Measurements from ENCODE around the gene APP. TPM values are rescaled to one million over a fixed set of nuclear protein-coding genes. Genes with fewer than 3 reads are reported as not detected.
A peak's percentile ranks its signal among the peaks of the same experiment; 100 is the strongest.
"Not testable (repeated sequence)": the region's sequence is repeated elsewhere in the genome, so short reads cannot be mapped to it uniquely, and the experiment has no call there.

APP gene
- total RNA-seq, 1 experiment from 2014 or later: 401 TPM

- no peak for DNase-seq (ENCODE audit: low read depth)
These were observed 6.3 kb downstream of the APP start for GRCh38 chr21:26164311-26164710.

DNA sequence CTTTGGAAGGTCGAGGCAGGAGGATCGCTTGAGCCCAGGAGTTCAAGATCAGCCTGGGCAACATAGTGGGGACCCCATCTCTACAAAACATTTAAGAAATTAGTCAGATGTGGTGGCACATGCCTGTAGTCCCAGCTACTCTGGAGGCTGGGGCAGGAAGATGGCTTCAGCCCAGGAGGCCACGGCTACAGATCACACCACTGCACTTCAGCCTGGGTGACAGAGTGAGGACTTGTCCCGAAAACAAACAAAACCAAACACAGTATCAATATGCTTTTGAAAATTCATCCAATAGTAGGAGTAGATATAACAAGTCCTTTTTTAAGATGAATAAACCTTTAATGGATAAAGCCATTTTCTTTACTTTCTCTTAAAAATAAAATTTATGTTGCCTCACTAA is 8.5 kb downstream of the APP start:
- DNase-seq (ENCODE audit: low read depth): no peak

GRCh38 chr21:26159869-26160268 is 10.7 kb downstream of the APP start:
- DNase-seq (ENCODE audit: low read depth): peak; percentile 36

DNA sequence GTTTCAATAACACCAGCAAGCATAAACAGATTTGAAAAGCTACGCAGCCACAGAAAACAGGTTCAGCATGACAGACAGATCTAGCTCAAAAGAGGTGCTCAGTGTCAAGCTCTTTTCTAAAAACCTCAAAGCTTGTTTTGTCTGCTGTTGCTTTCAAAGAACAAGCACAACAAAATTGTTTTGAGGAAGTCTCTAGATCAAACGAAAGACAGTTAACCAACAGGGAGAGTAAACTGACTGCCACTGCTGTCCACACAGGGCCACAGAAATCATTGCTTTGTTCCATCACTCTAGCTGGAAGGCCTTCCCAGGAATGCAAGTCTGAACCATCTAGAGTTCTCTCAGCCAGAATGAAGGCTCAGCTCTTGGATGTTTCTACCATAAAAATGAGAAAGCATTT is 12.8 kb downstream of the APP start:
- DNase-seq (ENCODE audit: low read depth): no peak

DNA sequence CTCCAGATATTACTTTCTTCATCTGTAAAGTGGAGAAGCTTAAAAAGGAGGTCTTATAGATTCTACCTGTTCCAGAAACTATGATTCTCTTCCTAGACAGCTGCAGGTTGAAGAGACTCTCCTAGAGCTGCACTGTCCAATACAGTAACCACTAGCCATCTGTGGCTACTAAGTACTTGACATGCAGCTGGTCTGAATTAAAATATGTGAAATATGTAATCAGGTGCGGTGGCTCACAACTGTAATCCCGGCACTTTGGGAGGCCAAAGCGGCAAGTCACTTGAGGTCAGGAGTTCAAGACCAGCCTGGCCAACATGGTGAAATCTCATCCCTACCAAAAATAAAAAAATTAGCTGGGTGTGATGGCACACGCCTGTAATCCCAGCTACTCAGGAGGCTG is 15.8 kb downstream of the APP start:
- no peak for DNase-seq (ENCODE audit: low read depth)

DNA sequence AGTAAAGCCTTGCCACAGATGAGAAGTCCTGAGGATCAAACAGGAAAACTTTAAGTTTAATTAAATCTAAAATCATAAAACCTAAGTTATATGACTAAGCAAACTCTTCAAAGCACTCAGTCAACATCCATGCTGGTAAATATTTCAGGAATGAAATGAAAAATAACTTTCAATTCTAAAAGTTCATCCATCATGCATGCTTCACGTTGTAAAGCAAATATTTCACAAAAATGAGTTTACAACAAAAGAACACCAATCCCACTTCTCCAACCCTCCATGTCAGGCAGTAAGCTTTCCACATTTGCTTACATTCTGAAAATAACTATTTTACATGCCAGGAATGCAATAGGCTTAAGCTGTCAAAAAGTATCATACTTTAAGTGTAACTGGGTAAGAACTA is 16.8 kb downstream of the APP start:
- DNase-seq (ENCODE audit: low read depth): no peak

DNA sequence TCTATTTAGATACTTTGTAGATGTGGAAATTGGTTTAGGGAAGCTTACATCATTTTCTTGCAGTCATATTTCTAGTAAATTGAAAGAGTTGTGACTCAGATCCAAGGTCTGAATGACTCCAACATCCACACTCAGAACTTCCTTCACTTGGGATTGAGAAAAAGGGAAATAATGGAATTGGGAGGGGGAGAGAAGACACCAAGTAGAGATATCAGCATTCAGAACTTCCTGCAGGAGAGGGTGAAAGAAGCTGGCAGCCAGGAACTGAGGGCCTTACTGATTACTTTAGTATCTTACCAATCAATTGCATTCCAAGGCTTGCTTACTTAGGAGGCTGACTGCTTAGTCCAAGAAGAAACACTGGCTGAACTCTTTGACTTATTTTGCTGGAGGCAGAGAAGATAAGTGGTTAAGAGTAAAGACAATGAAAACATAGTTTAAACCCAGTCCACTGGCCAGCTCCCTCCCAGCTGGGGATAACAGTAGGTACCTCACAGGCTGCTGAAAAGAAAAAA is 21.7 kb downstream of the APP start:
- DNase-seq (ENCODE audit: low read depth): peak; percentile 69

- peak; percentile 79 for DNase-seq (ENCODE audit: low read depth)
These were observed 22.3 kb downstream of the APP start for GRCh38 chr21:26148071-26148839.

DNA sequence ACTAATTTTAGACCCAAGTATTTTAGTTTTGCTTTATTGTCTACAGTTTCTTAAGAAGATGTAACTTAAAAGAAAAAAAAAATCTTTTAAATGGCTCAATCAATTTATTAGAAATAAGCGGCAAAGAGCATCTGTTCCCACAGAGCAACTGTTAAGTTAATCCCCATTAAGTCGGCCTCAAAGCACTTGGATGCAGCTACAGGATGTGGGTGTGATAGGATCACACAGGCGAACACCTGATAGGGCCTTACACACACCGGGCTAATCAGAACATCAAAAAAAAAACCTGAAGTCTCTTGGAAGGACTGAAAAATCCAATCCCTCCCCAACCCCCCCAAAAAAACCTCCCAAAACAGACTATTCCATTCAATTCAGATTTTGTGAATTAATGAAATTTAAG is 23.0 kb downstream of the APP start:
- no peak for DNase-seq (ENCODE audit: low read depth)

DNA sequence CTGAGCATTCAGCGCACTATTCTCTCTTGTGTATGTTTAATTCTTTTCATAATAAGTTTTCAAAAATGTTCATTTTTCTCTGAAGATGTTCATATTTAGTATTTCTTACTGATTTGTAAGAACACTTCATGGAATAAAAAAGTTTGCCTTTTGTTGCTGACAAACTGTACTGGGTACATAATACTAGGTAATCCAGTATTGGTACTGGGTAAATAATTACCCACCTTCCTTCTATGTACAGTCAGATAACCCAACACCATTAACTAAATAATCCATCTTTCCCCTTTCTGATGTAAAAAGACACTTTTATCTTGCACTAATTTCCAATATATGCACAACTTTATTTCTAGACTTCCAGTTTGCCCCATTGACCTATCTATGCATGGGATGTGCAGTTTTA is 23.9 kb downstream of the APP start:
- no peak for DNase-seq (ENCODE audit: low read depth)

- peak; percentile 19 for DNase-seq (ENCODE audit: low read depth)
These were observed 26.5 kb downstream of the APP start for GRCh38 chr21:26144031-26144430.

DNA sequence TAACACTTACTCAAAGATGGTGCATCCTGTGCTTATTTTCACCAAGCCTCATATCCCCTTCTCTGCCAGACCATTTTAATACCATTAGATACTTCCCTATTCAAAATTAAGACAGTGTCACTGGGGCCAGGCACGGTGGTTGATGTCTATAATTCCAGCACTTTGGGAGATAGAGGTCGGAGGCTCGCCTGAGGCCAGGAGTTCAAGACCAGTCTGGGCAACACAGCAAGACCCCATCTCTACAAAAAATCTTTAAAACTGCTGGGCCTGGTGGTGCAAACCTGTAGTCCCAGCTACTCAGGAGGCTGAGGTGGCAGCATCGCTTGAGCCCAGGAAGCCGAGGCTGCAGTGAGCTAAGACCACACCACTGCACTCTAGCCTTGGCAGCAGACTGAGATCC is 28.2 kb downstream of the APP start:
- no peak for DNase-seq (ENCODE audit: low read depth)

GRCh38 chr21:26140926-26141325 is 29.6 kb downstream of the APP start:
- no peak for DNase-seq (ENCODE audit: low read depth)

DNA sequence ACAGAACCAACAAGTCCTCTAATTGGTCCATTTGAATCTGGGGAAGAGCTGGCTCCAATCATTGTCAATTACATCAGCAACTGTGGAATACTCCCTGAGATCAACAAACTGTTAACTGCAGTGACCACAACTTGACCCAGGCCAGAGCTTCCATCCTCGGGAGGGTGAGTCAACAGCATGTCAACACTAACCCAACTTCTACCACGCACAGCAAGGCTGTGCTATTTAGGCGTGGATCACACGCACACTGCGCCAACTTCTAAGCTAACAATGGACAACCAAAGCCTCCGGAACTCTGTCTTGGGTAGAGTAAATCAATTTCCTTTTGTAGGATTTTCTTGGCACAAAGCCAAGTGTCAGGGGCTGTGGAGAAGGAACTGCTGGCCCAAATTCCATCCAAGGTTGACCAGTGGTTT is 30.4 kb downstream of the APP start:
- DNase-seq (ENCODE audit: low read depth): peak; percentile 99

GRCh38 chr21:26138615-26139257 is 31.8 kb downstream of the APP start:
- no peak for DNase-seq (ENCODE audit: low read depth)

GRCh38 chr21:26137379-26138060 is 33.0 kb downstream of the APP start:
- peak; percentile 47 for DNase-seq (ENCODE audit: low read depth)

DNA sequence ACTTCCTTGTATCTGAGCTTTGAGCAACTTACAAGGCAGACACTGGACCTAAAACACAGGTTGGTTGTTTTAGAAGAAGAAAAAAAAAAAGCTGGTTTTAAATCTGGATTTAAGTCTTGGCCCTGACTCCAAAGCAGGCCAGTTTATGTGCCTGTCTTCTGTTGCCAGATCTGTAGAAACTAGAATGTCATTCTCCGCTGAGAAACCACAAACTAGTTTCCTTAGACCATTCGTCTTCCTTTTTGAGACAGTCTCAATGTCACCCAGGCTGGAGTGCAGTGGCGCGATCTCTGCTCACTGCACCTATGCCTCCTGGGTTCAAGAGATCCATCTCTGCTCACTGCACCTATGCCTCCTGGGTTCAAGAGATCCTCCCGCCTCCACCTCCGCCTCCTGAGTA is 33.9 kb downstream of the APP start:
- DNase-seq (ENCODE audit: low read depth): peak; percentile 54

- no peak for DNase-seq (ENCODE audit: low read depth)
These were observed 35.0 kb downstream of the APP start for GRCh38 chr21:26135520-26135919.

DNA sequence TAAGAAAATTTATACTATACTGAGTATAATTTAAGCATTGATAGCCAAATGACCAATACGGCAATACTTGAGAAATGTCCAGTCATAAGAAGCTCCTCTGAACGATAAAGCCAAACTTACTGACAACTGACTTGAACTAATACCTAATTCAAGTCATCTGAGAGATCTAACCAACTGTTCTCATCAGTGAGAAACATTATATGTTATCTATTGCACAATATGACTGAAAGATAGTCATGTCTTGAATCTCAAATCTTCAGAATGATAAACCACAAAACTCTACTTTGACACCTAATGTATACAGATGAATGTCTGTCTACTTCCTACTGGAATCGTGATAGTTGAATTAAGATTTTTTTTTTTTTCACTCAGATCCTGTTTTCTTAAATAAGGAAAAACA is 39.0 kb downstream of the APP start:
- no peak for DNase-seq (ENCODE audit: low read depth)

DNA sequence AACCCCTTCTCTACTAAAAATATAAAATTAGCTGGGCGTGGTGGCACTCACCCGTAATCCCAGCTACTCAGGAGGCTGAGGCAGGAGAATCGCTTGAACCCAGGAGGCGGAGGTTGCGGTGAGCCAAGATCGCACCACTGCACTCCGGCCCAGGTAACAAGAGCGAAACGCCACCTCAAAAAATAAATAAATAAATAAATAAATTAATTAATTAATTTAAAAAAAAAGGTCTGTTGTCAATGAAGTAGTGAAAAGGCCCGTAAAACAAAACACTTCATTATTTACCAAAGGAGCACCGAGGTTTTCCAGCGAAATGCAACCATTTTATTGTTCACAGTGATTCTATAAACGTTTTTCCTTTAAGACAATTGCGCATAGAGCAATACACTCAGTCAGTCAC is 39.5 kb downstream of the APP start:
- not testable (repeated sequence) for DNase-seq (ENCODE audit: low read depth)

DNA sequence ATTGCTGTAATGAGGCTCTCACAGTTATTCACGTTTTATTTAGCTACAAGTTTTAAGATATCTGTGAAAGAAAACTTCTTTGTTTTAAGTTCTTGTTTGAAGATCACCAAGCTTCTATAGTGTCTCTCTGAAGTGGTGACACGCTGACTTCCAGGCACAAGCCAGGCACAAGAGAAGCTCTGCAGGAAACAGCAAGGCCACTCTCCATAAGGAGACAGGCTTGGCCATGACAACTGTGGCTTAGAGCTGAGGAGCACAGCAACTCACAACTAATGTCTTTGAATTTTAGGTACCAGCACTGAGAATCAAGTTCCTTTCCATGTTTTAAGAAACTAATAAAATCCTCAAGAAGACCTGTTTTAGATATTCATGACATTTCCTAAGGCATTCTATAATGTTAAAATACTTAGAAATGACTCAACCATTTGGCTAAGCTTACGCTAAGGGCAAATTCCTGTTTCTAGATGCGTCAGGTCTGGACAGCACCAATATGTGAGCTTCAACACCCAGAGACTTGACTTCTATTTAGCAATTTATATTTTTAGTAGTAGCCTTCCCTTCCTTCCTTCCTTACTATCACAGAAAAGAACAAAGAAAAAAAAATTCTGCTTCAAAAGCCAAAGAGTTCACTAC is 40.2 kb downstream of the APP start:
- peak; percentile 30 for DNase-seq (ENCODE audit: low read depth)

DNA sequence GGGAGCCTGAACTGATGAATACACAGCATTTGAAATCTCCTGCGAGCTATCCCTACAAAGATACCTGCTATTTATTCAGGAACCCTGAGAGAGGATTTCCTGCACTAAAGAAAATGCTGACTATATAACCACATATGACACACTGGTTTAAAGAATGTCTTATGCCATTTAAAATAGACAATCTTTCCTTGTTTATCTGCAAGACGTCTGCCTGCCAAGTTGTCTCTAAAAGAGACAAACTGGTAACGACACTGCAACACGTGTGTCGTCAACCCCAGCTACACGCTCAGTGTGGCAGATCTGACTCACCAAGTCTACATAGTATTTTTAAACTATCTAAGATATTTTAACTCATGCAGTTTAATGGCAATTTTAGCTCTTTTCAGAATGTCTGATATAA is 42.7 kb downstream of the APP start:
- peak; percentile 45 for DNase-seq (ENCODE audit: low read depth)
